ENCODE data around the gene SLC1A2.
A peak's percentile ranks its signal among the peaks of the same experiment; 100 is the strongest.

SLC1A2 gene

DNA sequence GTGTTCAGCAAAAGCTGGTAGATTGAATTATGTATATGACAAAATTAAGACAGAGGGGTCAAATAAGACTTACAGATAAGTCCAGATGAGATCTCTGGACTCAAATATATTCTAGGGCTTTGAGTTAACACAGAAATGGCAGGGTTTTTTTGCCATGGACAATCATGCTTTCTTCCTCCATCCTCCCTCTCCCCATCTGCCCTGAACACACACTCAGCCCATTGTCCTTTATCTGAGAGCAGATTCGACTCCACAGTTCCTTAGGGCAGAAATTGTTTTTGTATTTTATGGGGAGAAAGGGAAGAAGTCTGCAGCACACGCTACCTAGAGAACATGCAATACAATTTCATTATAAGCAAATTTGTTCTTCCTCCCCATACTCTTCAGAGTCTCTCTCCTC lies 86.8 kb downstream of the SLC1A2 start:
- Histone ChIP-seq H3K9ac (ENCODE audit: low read depth, low read length) (no peak overlapping the region), H3K4me1 (ENCODE audit: control insufficient read depth, insufficient read depth, low read length) (peaks cover 13% of the 10 kb centered on the region), H3K36me3 (ENCODE audit: insufficient read depth, low read length) (no peaks in the 10 kb centered on the region), H3K27me3 (ENCODE audit: control insufficient read depth, insufficient read depth, low read length) (peaks cover 3% of the 10 kb centered on the region), H3K4me2 (ENCODE audit: low read length) (no peak overlapping the region), H3K4me3 (ENCODE audit: low read length) (no peak overlapping the region), H3K9me3 (replicated peaks; ENCODE audit: low read length) (no peaks in the 10 kb centered on the region)

DNA sequence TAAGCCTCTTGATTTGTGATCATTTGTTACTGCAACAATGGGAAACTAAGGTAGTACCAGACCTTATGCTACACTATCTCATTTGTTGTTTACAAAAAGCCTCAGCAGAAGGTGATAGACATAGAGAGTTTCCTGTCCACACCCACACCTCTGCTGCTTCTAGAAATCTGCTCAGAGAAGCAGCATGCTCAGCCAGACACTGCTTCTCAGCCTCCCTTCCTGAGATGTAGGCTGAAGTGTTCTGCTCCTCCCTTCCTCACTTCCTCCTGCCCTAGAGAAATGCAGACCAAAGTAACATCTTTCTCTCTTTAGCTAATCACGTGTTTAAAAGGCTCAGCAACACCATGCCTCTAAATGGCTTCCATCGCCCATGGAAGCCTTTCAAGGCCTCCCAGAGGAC lies 88.4 kb downstream of the SLC1A2 start:
- H3K4me1 ChIP-seq (ENCODE audit: control insufficient read depth, insufficient read depth, low read length) = peaks cover 3% of the 10 kb centered on the region
- H3K27me3 ChIP-seq (ENCODE audit: control insufficient read depth, insufficient read depth, low read length) = peaks cover 3% of the 10 kb centered on the region
- no peak overlapping the region for H3K4me3 ChIP-seq (ENCODE audit: low read length)
- H3K9me3 ChIP-seq (replicated peaks; ENCODE audit: low read length) = no peaks in the 10 kb centered on the region
- H3K36me3 ChIP-seq (ENCODE audit: insufficient read depth, low read length) = no peaks in the 10 kb centered on the region
- no peak overlapping the region for H3K9ac ChIP-seq (ENCODE audit: low read depth, low read length)
- H3K4me2 ChIP-seq (ENCODE audit: low read length) = no peak overlapping the region

- Histone ChIP-seq H3K27me3 (ENCODE audit: control insufficient read depth, insufficient read depth, low read length) (peaks cover 3% of the 10 kb centered on the region), H3K4me2 (ENCODE audit: low read length) (no peak overlapping the region), H3K4me1 (ENCODE audit: control insufficient read depth, insufficient read depth, low read length) (peaks cover 3% of the 10 kb centered on the region), H3K4me3 (ENCODE audit: low read length) (no peak overlapping the region), H3K36me3 (ENCODE audit: insufficient read depth, low read length) (no peaks in the 10 kb centered on the region), H3K9ac (ENCODE audit: low read depth, low read length) (no peak overlapping the region), H3K9me3 (replicated peaks; ENCODE audit: low read length) (no peaks in the 10 kb centered on the region)
These were observed 89.0 kb downstream of the SLC1A2 start for GRCh38 chr11:35330156-35330889.

DNA sequence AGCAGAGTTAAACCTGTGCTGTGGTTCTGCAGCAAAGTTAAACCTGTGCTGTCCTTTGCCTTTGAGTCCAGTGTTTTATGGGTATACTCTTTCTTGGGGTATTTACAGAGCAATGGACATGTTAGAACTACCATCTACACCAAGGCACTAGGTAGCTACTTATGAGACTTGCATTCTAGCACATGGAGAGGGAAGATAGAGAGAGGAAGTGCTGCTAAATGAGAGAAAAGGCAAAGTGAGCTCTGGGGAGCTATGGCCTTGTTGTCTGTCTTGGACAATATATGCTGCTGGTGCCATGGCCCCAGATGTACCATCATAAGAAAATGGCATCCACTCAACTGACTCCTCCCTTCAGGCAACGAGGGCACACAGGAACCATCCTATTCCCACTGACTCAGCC lies 91.5 kb downstream of the SLC1A2 start:
- H3K27me3 ChIP-seq (ENCODE audit: control insufficient read depth, insufficient read depth, low read length) = peaks cover 3% of the 10 kb centered on the region

DNA sequence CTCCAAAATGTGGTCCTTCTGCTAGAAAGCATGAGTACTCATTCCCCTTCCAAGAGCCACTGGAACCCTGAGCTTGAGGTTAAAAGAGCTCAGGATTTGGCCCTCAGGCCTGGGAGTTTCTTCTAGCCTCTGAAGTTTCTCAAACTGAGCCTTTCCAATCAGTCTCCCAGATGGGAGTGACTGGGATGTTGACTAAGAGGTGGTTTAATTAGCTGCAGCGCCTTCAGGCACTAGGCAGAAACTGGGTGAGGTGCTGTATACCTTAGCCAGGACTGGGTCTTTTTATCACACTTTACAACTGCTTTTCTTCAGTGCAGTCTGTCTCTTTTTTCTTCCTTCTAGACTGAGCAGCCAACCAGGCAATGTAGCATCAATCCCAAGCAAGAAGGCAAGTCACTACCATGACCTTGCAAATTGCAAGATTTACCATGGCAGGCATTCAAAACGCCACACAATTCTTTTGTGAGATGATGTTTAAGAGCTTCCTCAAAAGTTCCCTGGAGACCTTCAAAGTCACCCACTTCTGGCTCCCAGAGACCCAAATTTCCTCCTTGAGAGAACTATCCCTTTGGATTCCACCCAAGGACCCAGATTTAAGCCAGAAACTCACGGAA lies 93.0 kb downstream of the SLC1A2 start:
- Histone ChIP-seq H3K4me1 (ENCODE audit: control insufficient read depth, insufficient read depth, low read length) (peaks cover 38% of the 10 kb centered on the region), H3K27me3 (ENCODE audit: control insufficient read depth, insufficient read depth, low read length) (no peaks in the 10 kb centered on the region), H3K36me3 (ENCODE audit: insufficient read depth, low read length) (no peaks in the 10 kb centered on the region), H3K4me3 (ENCODE audit: low read length) (no peak overlapping the region), H3K9me3 (replicated peaks; ENCODE audit: low read length) (no peaks in the 10 kb centered on the region), H3K4me2 (ENCODE audit: low read length) (no peak overlapping the region), H3K9ac (ENCODE audit: low read depth, low read length) (no peak overlapping the region)

More for the DNA sequence above, 91.5 kb downstream of the SLC1A2 start:
- Histone ChIP-seq H3K9ac (ENCODE audit: low read depth, low read length) (no peak overlapping the region), H3K4me2 (ENCODE audit: low read length) (no peak overlapping the region), H3K4me1 (ENCODE audit: control insufficient read depth, insufficient read depth, low read length) (peaks cover 24% of the 10 kb centered on the region), H3K4me3 (ENCODE audit: low read length) (no peak overlapping the region), H3K9me3 (replicated peaks; ENCODE audit: low read length) (no peaks in the 10 kb centered on the region), H3K36me3 (ENCODE audit: insufficient read depth, low read length) (no peaks in the 10 kb centered on the region)

DNA sequence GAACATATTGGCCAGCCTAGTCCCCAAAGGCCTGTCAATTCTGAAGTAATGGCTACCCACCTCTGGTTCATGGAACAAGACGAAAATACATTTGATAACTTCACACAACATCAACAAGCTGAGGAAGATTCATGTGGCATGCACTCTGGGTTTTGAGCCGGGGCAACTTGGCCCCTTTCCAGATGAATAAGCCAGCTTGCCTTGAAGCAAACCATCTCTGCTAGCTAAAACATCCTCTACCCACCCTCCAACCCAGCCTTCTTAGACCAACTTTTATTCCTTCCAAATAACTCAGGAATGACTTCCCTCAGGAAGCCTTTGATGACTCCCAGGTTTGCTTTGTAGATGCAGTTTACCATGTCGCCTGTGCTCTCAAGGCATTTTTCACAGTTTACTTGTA lies 94.4 kb downstream of the SLC1A2 start:
- Histone ChIP-seq H3K27me3 (ENCODE audit: control insufficient read depth, insufficient read depth, low read length) (no peaks in the 10 kb centered on the region), H3K4me2 (ENCODE audit: low read length) (no peak overlapping the region), H3K4me3 (ENCODE audit: low read length) (no peak overlapping the region), H3K9me3 (replicated peaks; ENCODE audit: low read length) (no peaks in the 10 kb centered on the region), H3K4me1 (ENCODE audit: control insufficient read depth, insufficient read depth, low read length) (peaks cover 39% of the 10 kb centered on the region), H3K36me3 (ENCODE audit: insufficient read depth, low read length) (no peaks in the 10 kb centered on the region), H3K9ac (ENCODE audit: low read depth, low read length) (no peak overlapping the region)

- Histone ChIP-seq H3K9ac (ENCODE audit: low read depth, low read length) (no peak overlapping the region), H3K4me3 (ENCODE audit: low read length) (no peak overlapping the region), H3K9me3 (replicated peaks; ENCODE audit: low read length) (no peaks in the 10 kb centered on the region), H3K27me3 (ENCODE audit: control insufficient read depth, insufficient read depth, low read length) (no peaks in the 10 kb centered on the region), H3K36me3 (ENCODE audit: insufficient read depth, low read length) (no peaks in the 10 kb centered on the region), H3K4me1 (ENCODE audit: control insufficient read depth, insufficient read depth, low read length) (peaks cover 39% of the 10 kb centered on the region), H3K4me2 (ENCODE audit: low read length) (no peak overlapping the region)
These were observed 95.0 kb downstream of the SLC1A2 start for GRCh38 chr11:35324183-35324886.

DNA sequence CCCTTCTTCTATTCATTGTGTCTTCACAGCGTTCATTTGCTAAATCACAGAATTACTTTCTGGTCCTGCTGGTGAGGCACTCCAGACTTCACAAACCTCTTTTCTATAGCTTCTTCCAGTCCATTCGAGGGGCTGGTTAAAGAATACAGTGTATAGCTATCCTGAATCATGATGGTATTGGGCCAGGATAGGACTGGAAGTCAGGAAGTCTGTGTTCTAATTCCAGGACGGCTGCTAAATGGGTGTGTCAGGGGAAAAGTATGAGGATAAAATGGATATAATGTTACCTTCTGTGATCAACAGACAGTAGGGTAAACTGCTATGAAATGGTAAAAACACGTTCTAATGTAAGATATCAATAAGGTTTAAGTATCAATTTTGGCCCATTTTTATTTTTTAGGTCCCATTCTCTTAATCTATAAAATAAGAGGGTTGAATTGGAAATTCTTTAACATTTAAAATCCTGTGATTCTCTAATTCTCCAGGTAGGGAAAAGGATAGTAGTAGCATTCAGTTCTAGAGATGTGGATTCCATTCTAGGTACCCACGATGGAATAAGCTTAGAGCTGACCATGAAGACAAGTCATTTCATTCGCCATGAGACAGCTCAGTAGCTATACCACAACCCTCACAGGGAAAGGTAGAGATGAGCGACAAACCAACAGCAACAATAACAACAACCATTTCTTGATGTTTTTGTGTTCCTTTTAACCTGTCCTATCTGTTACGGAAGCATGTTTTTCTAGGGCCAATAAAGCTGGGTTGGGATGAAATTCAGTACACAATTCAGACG lies 96.1 kb downstream of the SLC1A2 start:
- H3K9me3 ChIP-seq (replicated peaks; ENCODE audit: low read length) = no peaks in the 10 kb centered on the region
- H3K4me1 ChIP-seq (ENCODE audit: control insufficient read depth, insufficient read depth, low read length) = peaks cover 39% of the 10 kb centered on the region
- H3K4me2 ChIP-seq (ENCODE audit: low read length) = peak overlapping the region; percentile 24
- no peaks in the 10 kb centered on the region for H3K36me3 ChIP-seq (ENCODE audit: insufficient read depth, low read length)
- no peak overlapping the region for H3K4me3 ChIP-seq (ENCODE audit: low read length)
- no peaks in the 10 kb centered on the region for H3K27me3 ChIP-seq (ENCODE audit: control insufficient read depth, insufficient read depth, low read length)
- H3K9ac ChIP-seq (ENCODE audit: low read depth, low read length) = no peak overlapping the region

GRCh38 chr11:35322318-35322979 lies 96.9 kb downstream of the SLC1A2 start:
- H3K27me3 ChIP-seq (ENCODE audit: control insufficient read depth, insufficient read depth, low read length) = no peaks in the 10 kb centered on the region
- H3K4me1 ChIP-seq (ENCODE audit: control insufficient read depth, insufficient read depth, low read length) = peaks cover 39% of the 10 kb centered on the region

GRCh38 chr11:35321532-35322317 lies 97.6 kb downstream of the SLC1A2 start:
- Histone ChIP-seq H3K9ac (ENCODE audit: low read depth, low read length) (no peak overlapping the region), H3K4me2 (ENCODE audit: low read length) (peak overlapping the region; percentile 24), H3K4me1 (ENCODE audit: control insufficient read depth, insufficient read depth, low read length) (peaks cover 39% of the 10 kb centered on the region), H3K27me3 (ENCODE audit: control insufficient read depth, insufficient read depth, low read length) (no peaks in the 10 kb centered on the region), H3K4me3 (ENCODE audit: low read length) (no peak overlapping the region), H3K9me3 (replicated peaks; ENCODE audit: low read length) (no peaks in the 10 kb centered on the region), H3K36me3 (ENCODE audit: insufficient read depth, low read length) (no peaks in the 10 kb centered on the region)

More at GRCh38 chr11:35322318-35322979, 96.9 kb downstream of the SLC1A2 start:
- H3K9me3 ChIP-seq (replicated peaks; ENCODE audit: low read length) = no peaks in the 10 kb centered on the region
- no peak overlapping the region for H3K9ac ChIP-seq (ENCODE audit: low read depth, low read length)
- H3K4me2 ChIP-seq (ENCODE audit: low read length) = peak overlapping the region; percentile 24
- no peak overlapping the region for H3K4me3 ChIP-seq (ENCODE audit: low read length)
- no peaks in the 10 kb centered on the region for H3K36me3 ChIP-seq (ENCODE audit: insufficient read depth, low read length)
